Endothelial cell of umbilical vein (primary cell): ENCODE measurements around the gene SOCS3.

Source experiments
- CTCF ChIP-seq, 2 donors: IDR thresholded peaks; 1 replicate in 1 of 2; 2 replicates in 1 of 2; pipeline ENCODE4 v1.5.1; 2011; ENCODE audit warnings: low read length in 2 of 2, mild to moderate bottlenecking in 2 of 2, moderate library complexity in 2 of 2, control low read depth in 1 of 2, inconsistent platforms in 1 of 2, low read depth in 1 of 2; ENCODE audit not compliant: insufficient read depth in 1 of 2; ENCODE audit errors: extremely low read depth in 1 of 2
- EZH2 ChIP-seq: IDR thresholded peaks from 2 replicates; pipeline ENCODE4 v1.6.1; 2012; ENCODE audit warnings: borderline replicate concordance, low read depth, mild to moderate bottlenecking, moderate library complexity, low read length, inconsistent platforms; ENCODE audit not compliant: severe bottlenecking
- FOS ChIP-seq: IDR thresholded peaks from 2 replicates; pipeline ENCODE4 v1.6.1; 2011; ENCODE audit warnings: mild to moderate bottlenecking, low read length, moderate library complexity, borderline replicate concordance; ENCODE audit not compliant: insufficient read depth
- GATA2 ChIP-seq: IDR thresholded peaks from 2 replicates; pipeline ENCODE4 v1.7.0; 2011; ENCODE audit warnings: low read depth, mild to moderate bottlenecking, moderate library complexity, mixed read lengths, low read length; ENCODE audit not compliant: insufficient read length, insufficient read depth
- JUN ChIP-seq: IDR thresholded peaks from 2 replicates; pipeline ENCODE4 v1.6.1; 2011; ENCODE audit warnings: borderline replicate concordance, low read depth; ENCODE audit not compliant: insufficient read length, insufficient read depth
- MAX ChIP-seq: IDR thresholded peaks from 2 replicates; pipeline ENCODE4 v1.6.1; 2011; ENCODE audit not compliant: insufficient read depth, insufficient read length
- MYC ChIP-seq: IDR thresholded peaks from one replicate; pipeline ENCODE4 v1.6.1; 2011; ENCODE audit warnings: mild to moderate bottlenecking, low read depth, low read length
- POLR2A ChIP-seq: IDR thresholded peaks from 2 replicates; pipeline ENCODE4 v1.6.1; 2012; ENCODE audit warnings: low read depth, mild to moderate bottlenecking, control low read depth, low read length
- POLR2AphosphoS5 ChIP-seq: IDR thresholded peaks from 2 replicates; pipeline ENCODE4 v1.6.1; 2012; ENCODE audit warnings: low read depth, mild to moderate bottlenecking, control low read depth, low read length, moderate library complexity; ENCODE audit not compliant: insufficient read depth

- TF ChIP-seq POLR2AphosphoS5 (no peak), MAX (no peak), EZH2 (no peak), MYC (no peak), FOS (no peak), CTCF (IDR thresholded peaks at IDR 0.05; ENCODE audit: extremely low read depth in 1 of 2, insufficient read depth in 1 of 2, low read depth in 1 of 2, low read length in 2 of 2) (no peak), JUN (no peak), POLR2A (no peak), GATA2 (no peak)
These were observed 10.0 kb upstream of the SOCS3 start for GRCh38 chr17:78369791-78370381.
